Endothelial cell (in vitro differentiated cells): ENCODE data around the gene MROH7. TPM values are rescaled to one million over a fixed set of nuclear protein-coding genes. Genes with fewer than 3 reads are reported as not detected.

ENCODE experiments used
- DNase-seq: peaks from one replicate; pipeline ENCODE4 v3.0.0; 2021; ENCODE audit warnings: low spot score
- H3K27ac Mint-ChIP-seq: one replicate; pipeline ENCODE4 v1.8.0; 2021; ENCODE audit warnings: mixed read lengths, inconsistent platforms; ENCODE audit not compliant: unreplicated experiment
- H3K27me3 Mint-ChIP-seq: one replicate; pipeline ENCODE4 v1.8.0; 2021; ENCODE audit warnings: mild to moderate bottlenecking, moderate library complexity, mixed read lengths, inconsistent platforms; ENCODE audit not compliant: unreplicated experiment
- H3K36me3 Mint-ChIP-seq: one replicate; pipeline ENCODE4 v1.8.0; 2021; ENCODE audit warnings: mild to moderate bottlenecking, low read depth, mixed read lengths, inconsistent platforms; ENCODE audit not compliant: unreplicated experiment
- H3K4me1 Mint-ChIP-seq: one replicate; pipeline ENCODE4 v1.8.0; 2021; ENCODE audit warnings: mild to moderate bottlenecking, mixed read lengths, inconsistent platforms; ENCODE audit not compliant: unreplicated experiment
- H3K4me3 Mint-ChIP-seq: one replicate; pipeline ENCODE4 v1.8.0; 2021; ENCODE audit warnings: mild to moderate bottlenecking, mixed read lengths, inconsistent platforms; ENCODE audit not compliant: unreplicated experiment
- H3K9me3 Mint-ChIP-seq: one replicate; pipeline ENCODE4 v1.8.0; 2021; ENCODE audit warnings: mixed read lengths, inconsistent platforms; ENCODE audit not compliant: unreplicated experiment
- total RNA-seq: library from RNA; stranded (reverse); fragmentation: NEBNext Ultra II Directional; extraction: Animal tissue kit (Norgen Biotek cat#: 25700); gene quantifications from one replicate; pipeline ENCODE4 v1.2.1, GENCODE V29; 2021; ENCODE audit not compliant: unreplicated experiment
- TF ChIP-seq, protein P1 (sequence below): fragments of 200-600 bp; sonication (generic); IDR thresholded peaks from one replicate; pipeline ENCODE4 v1.5.0; 2021; ENCODE audit warnings: antibody characterized with exemption; ENCODE audit not compliant: unreplicated experiment

The MROH7 gene
- total RNA-seq, 1 donor from 2014 or later, result 3.3 TPM

DNA sequence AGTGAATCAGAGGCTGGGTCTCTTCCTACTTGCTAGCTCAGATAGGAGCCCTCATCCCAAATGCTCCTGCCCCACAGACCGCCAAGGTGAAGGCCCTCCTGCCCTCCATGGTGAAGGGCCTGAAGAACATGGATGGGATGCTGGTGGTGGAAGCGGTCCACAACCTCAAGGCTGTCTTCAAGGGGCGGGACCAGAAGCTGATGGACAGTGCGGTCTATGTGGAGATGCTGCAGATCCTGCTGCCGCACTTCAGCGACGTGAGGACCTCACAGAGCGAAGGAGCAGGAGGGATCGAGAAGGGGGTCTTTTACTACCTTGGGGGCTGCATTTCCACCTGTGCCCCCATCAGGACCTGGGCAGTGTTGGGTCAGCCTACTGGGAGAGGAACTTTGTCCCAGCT, 59.5 kb downstream of the MROH7 start:
- Mint-ChIP-seq H3K27ac (no peak overlapping the region), H3K4me3 (no peak overlapping the region), H3K9me3 (no peaks in the 10 kb centered on the region), H3K4me1 (no peaks in the 10 kb centered on the region), H3K27me3 (no peaks in the 10 kb centered on the region), H3K36me3 (no peaks in the 10 kb centered on the region)
- DNase-seq, result no peak
- TF ChIP-seq, protein P1, sequence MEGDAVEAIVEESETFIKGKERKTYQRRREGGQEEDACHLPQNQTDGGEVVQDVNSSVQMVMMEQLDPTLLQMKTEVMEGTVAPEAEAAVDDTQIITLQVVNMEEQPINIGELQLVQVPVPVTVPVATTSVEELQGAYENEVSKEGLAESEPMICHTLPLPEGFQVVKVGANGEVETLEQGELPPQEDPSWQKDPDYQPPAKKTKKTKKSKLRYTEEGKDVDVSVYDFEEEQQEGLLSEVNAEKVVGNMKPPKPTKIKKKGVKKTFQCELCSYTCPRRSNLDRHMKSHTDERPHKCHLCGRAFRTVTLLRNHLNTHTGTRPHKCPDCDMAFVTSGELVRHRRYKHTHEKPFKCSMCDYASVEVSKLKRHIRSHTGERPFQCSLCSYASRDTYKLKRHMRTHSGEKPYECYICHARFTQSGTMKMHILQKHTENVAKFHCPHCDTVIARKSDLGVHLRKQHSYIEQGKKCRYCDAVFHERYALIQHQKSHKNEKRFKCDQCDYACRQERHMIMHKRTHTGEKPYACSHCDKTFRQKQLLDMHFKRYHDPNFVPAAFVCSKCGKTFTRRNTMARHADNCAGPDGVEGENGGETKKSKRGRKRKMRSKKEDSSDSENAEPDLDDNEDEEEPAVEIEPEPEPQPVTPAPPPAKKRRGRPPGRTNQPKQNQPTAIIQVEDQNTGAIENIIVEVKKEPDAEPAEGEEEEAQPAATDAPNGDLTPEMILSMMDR, result no peak

DNA sequence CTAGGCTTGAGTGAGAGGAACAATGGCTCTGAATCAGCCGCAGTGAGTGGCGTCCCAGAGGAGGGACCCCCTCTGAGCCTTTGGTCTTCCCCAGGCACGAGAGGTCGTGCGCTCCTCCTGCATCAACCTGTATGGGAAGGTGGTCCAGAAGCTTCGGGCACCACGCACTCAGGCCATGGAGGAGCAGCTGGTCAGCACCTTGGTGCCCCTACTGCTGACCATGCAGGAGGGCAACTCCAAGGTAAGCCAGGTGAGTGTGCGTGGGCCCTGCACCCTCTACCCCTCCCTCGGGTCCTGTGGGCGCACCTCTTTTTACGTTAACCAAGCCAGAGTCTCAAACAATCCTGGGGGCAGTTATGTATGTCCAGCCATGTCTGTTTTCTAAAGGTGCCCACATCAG, 60.4 kb downstream of the MROH7 start:
- DNase-seq, result no peak
- no peaks in the 10 kb centered on the region for H3K9me3 Mint-ChIP-seq
- H3K36me3 Mint-ChIP-seq, result no peaks in the 10 kb centered on the region
- no peak overlapping the region for H3K27ac Mint-ChIP-seq
- TF ChIP-seq, protein P1, result no peak
- H3K27me3 Mint-ChIP-seq, result no peaks in the 10 kb centered on the region
- no peaks in the 10 kb centered on the region for H3K4me1 Mint-ChIP-seq
- no peak overlapping the region for H3K4me3 Mint-ChIP-seq

DNA sequence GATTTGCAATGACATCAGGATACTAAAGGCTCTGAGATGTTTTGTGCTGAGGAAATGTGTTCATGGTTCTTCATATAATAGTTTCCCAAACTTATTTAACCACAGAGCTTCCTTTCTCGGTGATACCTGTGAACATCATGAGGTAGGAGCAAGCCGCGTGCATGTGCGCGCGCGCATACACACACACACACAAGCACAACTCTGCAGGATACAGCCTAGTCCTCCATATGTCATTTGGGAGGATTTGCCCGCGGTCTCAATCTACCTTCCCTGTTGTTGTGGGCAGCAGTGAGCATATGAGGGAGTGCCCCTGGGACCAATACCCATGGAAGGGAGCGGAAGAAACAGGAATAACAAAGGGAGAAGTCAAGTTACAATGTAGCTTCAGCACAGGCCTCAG, 61.9 kb downstream of the MROH7 start:
- no peaks in the 10 kb centered on the region for H3K36me3 Mint-ChIP-seq
- H3K27ac Mint-ChIP-seq, result no peak overlapping the region
- peaks cover 3% of the 10 kb centered on the region for H3K27me3 Mint-ChIP-seq
- H3K4me1 Mint-ChIP-seq, result no peaks in the 10 kb centered on the region
- TF ChIP-seq, protein P1, result no peak
- H3K9me3 Mint-ChIP-seq, result no peaks in the 10 kb centered on the region
- no peak for DNase-seq
- no peak overlapping the region for H3K4me3 Mint-ChIP-seq

DNA sequence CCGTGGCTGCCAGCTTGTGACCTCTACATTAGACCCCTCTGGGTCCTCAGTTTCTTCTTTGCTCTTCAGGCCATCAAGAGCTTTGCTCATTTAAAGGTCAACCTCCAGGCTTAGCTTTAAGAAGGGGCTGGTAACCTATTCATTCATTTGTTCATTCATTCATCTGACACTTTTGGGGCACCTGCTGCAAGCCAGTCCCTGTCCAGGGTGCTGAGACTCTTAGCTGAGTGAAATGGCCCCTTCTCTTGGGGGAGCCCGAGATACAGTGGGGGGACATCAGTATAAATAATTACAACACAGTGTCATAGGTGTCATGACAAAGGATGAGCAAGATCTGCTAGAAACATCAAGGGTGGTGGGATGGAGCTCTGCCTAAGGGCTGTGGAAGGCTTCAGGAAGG, 63.6 kb downstream of the MROH7 start:
- H3K36me3 Mint-ChIP-seq, result no peaks in the 10 kb centered on the region
- peaks cover 4% of the 10 kb centered on the region for H3K27me3 Mint-ChIP-seq
- no peak overlapping the region for H3K4me3 Mint-ChIP-seq
- no peak for DNase-seq
- H3K4me1 Mint-ChIP-seq, result no peaks in the 10 kb centered on the region
- TF ChIP-seq, protein P1, result no peak
- no peak overlapping the region for H3K27ac Mint-ChIP-seq
- H3K9me3 Mint-ChIP-seq, result no peaks in the 10 kb centered on the region

DNA sequence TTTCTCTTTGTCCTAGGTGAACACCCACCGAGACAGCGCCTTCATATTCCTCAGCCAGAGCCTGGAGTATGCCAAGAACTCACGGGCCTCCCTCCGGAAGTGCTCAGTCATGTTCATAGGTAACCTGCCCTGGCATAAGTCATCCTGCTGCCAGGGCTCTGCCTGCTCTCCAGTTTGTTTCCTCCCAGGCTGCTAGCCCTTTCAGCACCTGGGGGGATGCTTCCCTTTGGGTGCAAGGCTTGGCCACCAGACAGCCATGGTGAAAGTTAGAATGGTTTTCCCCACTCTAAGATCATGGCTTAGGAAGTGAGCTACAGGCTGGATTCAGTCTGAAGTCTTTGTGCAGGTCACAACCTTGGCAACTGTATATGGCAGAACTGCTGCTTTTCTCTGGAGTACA, 64.8 kb downstream of the MROH7 start:
- Mint-ChIP-seq H3K4me3 (no peak overlapping the region), H3K9me3 (no peaks in the 10 kb centered on the region), H3K36me3 (no peaks in the 10 kb centered on the region), H3K27ac (no peak overlapping the region), H3K27me3 (peaks cover 4% of the 10 kb centered on the region), H3K4me1 (no peaks in the 10 kb centered on the region)
- TF ChIP-seq, protein P1, result no peak
- no peak for DNase-seq
